H1 (cell line): ENCODE results near the gene NINJ2. TPM values are rescaled to one million over a fixed set of nuclear protein-coding genes. Genes with fewer than 3 reads are reported as not detected.

ENCODE experiments used
- CBX5 ChIP-seq: fragments of 300-800, 300-1000 bp; sonication (generic); IDR thresholded peaks from 2 replicates; pipeline ENCODE4 v1.7.1; 2016; ENCODE audit warnings: antibody characterized with exemption, low read length, low read depth
- GTF2F1 ChIP-seq: IDR thresholded peaks from 2 replicates; pipeline ENCODE4 v1.6.1; 2012; ENCODE audit warnings: low read depth, low read length, improper control_type of control experiment, borderline replicate concordance
- MAX ChIP-seq: IDR thresholded peaks from 2 replicates; pipeline ENCODE4 v1.6.1; 2012; ENCODE audit warnings: inconsistent platforms
- POLR2AphosphoS5 ChIP-seq: IDR thresholded peaks from 2 replicates; pipeline ENCODE4 v1.6.1; 2011; ENCODE audit warnings: low read depth, low read length
- TAF7 ChIP-seq: optimal IDR thresholded peaks from 2 replicates; pipeline ENCODE3; 2011; ENCODE audit warnings: low read depth, mild to moderate bottlenecking, inconsistent platforms, low read length, moderate library complexity, borderline replicate concordance
- polyA plus RNA-seq, 7 experiments: library from polyadenylated mRNA; depleted of rRNA in 3 of 7; stranded (reverse) in 5 of 7; unstranded in 2 of 7; fragments of >200 nt in 5 of 7; fragments of 200-250 nt in 2 of 7; gene quantifications; 1 replicate in 5 of 7; 2 replicates in 1 of 7; 4 replicates in 1 of 7; pipeline versions ENCODE4 v1.2.1 to v1.2.3, GENCODE V29; 2011 to 2013; ENCODE audit warnings: missing spikeins in 2 of 7, mixed read lengths in 2 of 7
- total RNA-seq: library from RNA; stranded (reverse); fragmentation: NEBNext Ultra II Directional; extraction: Animal tissue kit (Norgen Biotek cat#: 25700); gene quantifications from 2 replicates; pipeline ENCODE4 v1.2.1, GENCODE V29; 2021

The NINJ2 gene
- total and polyA plus RNA-seq, 2 of the 8 experiments (the other 6 are each of a cell fraction or from before 2014, with no cell fraction given): 1.4 TPM; not detected in 1

GRCh38 chr12:602700-603068 is 60.6 kb downstream of the NINJ2 start (continued):
- TF ChIP-seq POLR2AphosphoS5 (no peak), CBX5 (no peak), TAF7 (no peak), MAX (no peak), GTF2F1 (no peak)
- TF ChIP-seq, all 59 proteins: peak for 0
